ENCODE data around the gene STRA8. TPM values are rescaled to one million over a fixed set of nuclear protein-coding genes. Genes with fewer than 3 reads are reported as not detected.

Gene STRA8
- polyA plus RNA-seq, result not detected in 3 replicates
- not detected for polyA plus RNA-seq (2011; ENCODE audit: low read depth)
- not detected in 2 replicates for polyA plus RNA-seq (2011; cell fraction: cytosol; rRNA removed)
- polyA plus RNA-seq (2011; cell fraction: nucleus; rRNA removed), result not detected in 2 replicates
- not detected in 2 replicates for polyA plus RNA-seq (2012; ENCODE audit: low replicate concordance)
- polyA minus RNA-seq, result not detected in 3 replicates
- not detected for polyA minus RNA-seq (2011; cell fraction: cytosol; rRNA and poly(A)+ RNA removed)
- polyA minus RNA-seq (2011; cell fraction: nucleus; rRNA and poly(A)+ RNA removed), result not detected in 2 replicates

GRCh38 chr7:135233570-135233969 is at the start of gene STRA8:
STRA8 (plus strand) TSS chr7:135233838; CDS start chr7:135240525, 6,687 bp downstream.
- Histone ChIP-seq H3K79me2 (ENCODE audit: control insufficient read depth, insufficient read depth, low read length) (no peaks in the 10 kb centered on the region), H3K4me3 (ENCODE audit: control insufficient read depth in 2 of 3, extremely low read depth in 1 of 3, insufficient read depth in 2 of 3, low read depth in 1 of 3, low read length in 3 of 3) (no peak within 1 kb of the TSS), H3K4me1 (ENCODE audit: control insufficient read depth, extremely low read depth, insufficient read depth, low read length) (no peaks in the 10 kb centered on the region), H3K9ac (ENCODE audit: control insufficient read depth, extremely low read depth, insufficient read depth, low read length) (no peak within 1 kb of the TSS), H3K4me2 (ENCODE audit: control insufficient read depth, extremely low read depth, insufficient read depth, low read depth, low read length) (no peak within 1 kb of the TSS), H3K9me3 (ENCODE audit: control insufficient read depth, low read depth, low read length) (no peaks in the 10 kb centered on the region), H2AFZ (ENCODE audit: control insufficient read depth, low read length) (no peak within 1 kb of the TSS), H3K27ac (ENCODE audit: control insufficient read depth, insufficient read depth, low read length) (no peak within 1 kb of the TSS), H4K20me1 (ENCODE audit: control insufficient read depth, extremely low read depth, insufficient read depth, low read length) (no peaks in the 10 kb centered on the region), H3K27me3 (ENCODE audit: control insufficient read depth, extremely low read depth, insufficient read depth, low read length) (no peaks in the 10 kb centered on the region), H3K36me3 (ENCODE audit: control insufficient read depth in 2 of 2, extremely low read depth in 1 of 2, insufficient read depth in 2 of 2, low read length in 2 of 2) (no peaks in the 10 kb centered on the region), H3K9me1 (ENCODE audit: control insufficient read depth, extremely low read depth, insufficient read depth, low read length) (no peaks in the 10 kb centered on the region)
- TF ChIP-seq EZH2 (IDR thresholded peaks at IDR 0.05; ENCODE audit: low read length) (no peak), CTCF (optimal IDR thresholded peaks at IDR 0.05 in 1 of 3, IDR thresholded peaks at IDR 0.05 in 1 of 3, conservative IDR thresholded peaks at IDR 0.05 in 1 of 3; ENCODE audit: extremely low read depth in 1 of 3, insufficient read depth in 2 of 3, low read length in 3 of 3) (no peak)
- dilution Hi-C loops (cut with MboI; ENCODE audit: extremely low pct_ligation_motif_present, low sequenced_read_pairs), result no loop called here
- no peak for DNase-seq (ENCODE audit: low read depth, low spot score)
- FAIRE-seq, result no peak

- Histone ChIP-seq H4K20me1 (ENCODE audit: control insufficient read depth, extremely low read depth, insufficient read depth, low read length) (no peaks in the 10 kb centered on the region), H3K79me2 (ENCODE audit: control insufficient read depth, insufficient read depth, low read length) (peaks cover 3% of the 10 kb centered on the region), H3K9me1 (ENCODE audit: control insufficient read depth, extremely low read depth, insufficient read depth, low read length) (no peaks in the 10 kb centered on the region), H3K27ac (ENCODE audit: control insufficient read depth, insufficient read depth, low read length) (no peak overlapping the region), H3K9me3 (ENCODE audit: control insufficient read depth, low read depth, low read length) (peaks cover 25% of the 10 kb centered on the region), H3K4me3 (ENCODE audit: control insufficient read depth in 2 of 3, extremely low read depth in 1 of 3, insufficient read depth in 2 of 3, low read depth in 1 of 3, low read length in 3 of 3) (no peak overlapping the region), H3K36me3 (ENCODE audit: control insufficient read depth in 2 of 2, extremely low read depth in 1 of 2, insufficient read depth in 2 of 2, low read length in 2 of 2) (peaks cover 27 to 41% of the 10 kb centered on the region in 2 experiments), H3K27me3 (ENCODE audit: control insufficient read depth, extremely low read depth, insufficient read depth, low read length) (no peaks in the 10 kb centered on the region), H3K4me1 (ENCODE audit: control insufficient read depth, extremely low read depth, insufficient read depth, low read length) (peaks cover 21% of the 10 kb centered on the region), H2AFZ (ENCODE audit: control insufficient read depth, low read length) (no peak overlapping the region), H3K9ac (ENCODE audit: control insufficient read depth, extremely low read depth, insufficient read depth, low read length) (no peak overlapping the region), H3K4me2 (ENCODE audit: control insufficient read depth, extremely low read depth, insufficient read depth, low read depth, low read length) (no peak overlapping the region)
- DNase-seq (ENCODE audit: low read depth, low spot score) (no peak), FAIRE-seq (no peak)
- dilution Hi-C loops (cut with MboI; ENCODE audit: extremely low pct_ligation_motif_present, low sequenced_read_pairs), result no loop called here
- no peak for TF ChIP-seq EZH2 (IDR thresholded peaks at IDR 0.05; ENCODE audit: low read length)
- no peak for TF ChIP-seq CTCF (optimal IDR thresholded peaks at IDR 0.05 in 1 of 3, IDR thresholded peaks at IDR 0.05 in 1 of 3, conservative IDR thresholded peaks at IDR 0.05 in 1 of 3; ENCODE audit: extremely low read depth in 1 of 3, insufficient read depth in 2 of 3, low read length in 3 of 3)
Observed at GRCh38 chr7:135184254-135184841, 49.3 kb upstream of the STRA8 start.
